H1 (cell line): ENCODE results near the gene ERVV-1. TPM values are rescaled to one million over a fixed set of nuclear protein-coding genes. Genes with fewer than 3 reads are reported as not detected.

ENCODE experiments used
- polyA plus RNA-seq, 7 experiments: library from polyadenylated mRNA; depleted of rRNA in 3 of 7; stranded (reverse) in 5 of 7; unstranded in 2 of 7; fragments of >200 nt in 5 of 7; fragments of 200-250 nt in 2 of 7; gene quantifications; 1 replicate in 5 of 7; 2 replicates in 1 of 7; 4 replicates in 1 of 7; pipeline versions ENCODE4 v1.2.1 to v1.2.3, GENCODE V29; 2011 to 2013; ENCODE audit warnings: missing spikeins in 2 of 7, mixed read lengths in 2 of 7
- total RNA-seq: library from RNA; stranded (reverse); fragmentation: NEBNext Ultra II Directional; extraction: Animal tissue kit (Norgen Biotek cat#: 25700); gene quantifications from 2 replicates; pipeline ENCODE4 v1.2.1, GENCODE V29; 2021

Gene ERVV-1
- total and polyA plus RNA-seq, 2 of the 8 experiments (the other 6 are each of a cell fraction or from before 2014, with no cell fraction given) = not detected

Other genes starting within 250 kb of the ERVV-1 start
- 5.9 and 8.0 TPM in 2 replicates for gene ZNF600, start 227.1 kb upstream of the ERVV-1 start, total RNA-seq
- 2.1 and 3.2 TPM in 2 replicates for gene ZNF600, start 227.1 kb upstream of the ERVV-1 start, polyA plus RNA-seq (2011; rRNA removed)
- gene ZNF28, start 192.3 kb upstream of the ERVV-1 start, total RNA-seq = 22.8 and 23.0 TPM in 2 replicates
- 5.5 and 7.3 TPM in 2 replicates for gene ZNF28, start 192.3 kb upstream of the ERVV-1 start, polyA plus RNA-seq (2011; rRNA removed)
- 26.1 and 26.8 TPM in 2 replicates for gene ZNF468, start 156.3 kb upstream of the ERVV-1 start, total RNA-seq
- gene ZNF468, start 156.3 kb upstream of the ERVV-1 start, polyA plus RNA-seq (2011; rRNA removed) = 8.6 and 13.5 TPM in 2 replicates
- 22.7 and 26.8 TPM in 2 replicates for gene ZNF320, start 116.3 kb upstream of the ERVV-1 start, total RNA-seq
- gene ZNF320, start 116.3 kb upstream of the ERVV-1 start, polyA plus RNA-seq (2011; rRNA removed) = 20.6 and 20.8 TPM in 2 replicates
- gene ZNF888, start 90.5 kb upstream of the ERVV-1 start, total RNA-seq = 8.6 and 8.7 TPM in 2 replicates
- 0.86 and 1.1 TPM in 2 replicates for gene ZNF888, start 90.5 kb upstream of the ERVV-1 start, polyA plus RNA-seq (2011; rRNA removed)
- 12.2 and 13.2 TPM in 2 replicates for gene ZNF816, start 51.0 kb upstream of the ERVV-1 start, total RNA-seq
- gene ZNF816, start 51.0 kb upstream of the ERVV-1 start, polyA plus RNA-seq (2011; rRNA removed) = 2.4 and 2.7 TPM in 2 replicates
- gene ERVV-2, start 30.8 kb downstream of the ERVV-1 start, total RNA-seq = not detected in 2 replicates
- gene ERVV-2, start 30.8 kb downstream of the ERVV-1 start, polyA plus RNA-seq (2011; rRNA removed) = 0.03 TPM in 1 of 2 replicates, not detected in the other
- 28.3 and 31.2 TPM in 2 replicates for gene ZNF160, start 89.5 kb downstream of the ERVV-1 start, total RNA-seq
- gene ZNF160, start 89.5 kb downstream of the ERVV-1 start, polyA plus RNA-seq (2011; rRNA removed) = 15.8 and 29.0 TPM in 2 replicates
- gene ZNF415, start 119.0 kb downstream of the ERVV-1 start, total RNA-seq = 9.3 and 9.7 TPM in 2 replicates
- gene ZNF415, start 119.0 kb downstream of the ERVV-1 start, polyA plus RNA-seq (2011; rRNA removed) = 3.8 and 5.8 TPM in 2 replicates
- gene ZNF347, start 145.1 kb downstream of the ERVV-1 start, total RNA-seq = 14.6 and 15.0 TPM in 2 replicates
- gene ZNF347, start 145.1 kb downstream of the ERVV-1 start, polyA plus RNA-seq (2011; rRNA removed) = 1.4 and 3.0 TPM in 2 replicates
- 3.7 and 6.4 TPM in 2 replicates for gene ZNF665, start 179.4 kb downstream of the ERVV-1 start, total RNA-seq
- gene ZNF665, start 179.4 kb downstream of the ERVV-1 start, polyA plus RNA-seq (2011; rRNA removed) = 2.4 and 2.8 TPM in 2 replicates
- 28.0 and 29.6 TPM in 2 replicates for gene ZNF677, start 241.0 kb downstream of the ERVV-1 start, total RNA-seq
- 26.6 and 37.0 TPM in 2 replicates for gene ZNF677, start 241.0 kb downstream of the ERVV-1 start, polyA plus RNA-seq (2011; rRNA removed)
- gene VN1R2, start 244.4 kb downstream of the ERVV-1 start, total RNA-seq = not detected in 2 replicates
- 0.06 TPM in 1 of 2 replicates, not detected in the other for gene VN1R2, start 244.4 kb downstream of the ERVV-1 start, polyA plus RNA-seq (2011; rRNA removed)